Endothelial cell of umbilical vein (primary cell): ENCODE data around the gene MAN2B2.

Experiments
- EZH2 ChIP-seq: IDR thresholded peaks from 2 replicates; pipeline ENCODE4 v1.6.1; 2012; ENCODE audit warnings: borderline replicate concordance, low read depth, mild to moderate bottlenecking, moderate library complexity, low read length, inconsistent platforms; ENCODE audit not compliant: severe bottlenecking
- JUN ChIP-seq: IDR thresholded peaks from 2 replicates; pipeline ENCODE4 v1.6.1; 2011; ENCODE audit warnings: borderline replicate concordance, low read depth; ENCODE audit not compliant: insufficient read length, insufficient read depth
- POLR2A ChIP-seq: IDR thresholded peaks from 2 replicates; pipeline ENCODE4 v1.6.1; 2012; ENCODE audit warnings: low read depth, mild to moderate bottlenecking, control low read depth, low read length
- POLR2AphosphoS5 ChIP-seq: IDR thresholded peaks from 2 replicates; pipeline ENCODE4 v1.6.1; 2012; ENCODE audit warnings: low read depth, mild to moderate bottlenecking, control low read depth, low read length, moderate library complexity; ENCODE audit not compliant: insufficient read depth
- TF ChIP-seq, protein P1 (sequence below), 2 donors: IDR thresholded peaks; 1 replicate in 1 of 2; 2 replicates in 1 of 2; pipeline ENCODE4 v1.5.1; 2011; ENCODE audit warnings: low read length in 2 of 2, mild to moderate bottlenecking in 2 of 2, moderate library complexity in 2 of 2, control low read depth in 1 of 2, inconsistent platforms in 1 of 2, low read depth in 1 of 2; ENCODE audit not compliant: insufficient read depth in 1 of 2; ENCODE audit errors: extremely low read depth in 1 of 2
- TF ChIP-seq, protein P2 (sequence below): IDR thresholded peaks from 2 replicates; pipeline ENCODE4 v1.6.1; 2011; ENCODE audit not compliant: insufficient read depth, insufficient read length

DNA sequence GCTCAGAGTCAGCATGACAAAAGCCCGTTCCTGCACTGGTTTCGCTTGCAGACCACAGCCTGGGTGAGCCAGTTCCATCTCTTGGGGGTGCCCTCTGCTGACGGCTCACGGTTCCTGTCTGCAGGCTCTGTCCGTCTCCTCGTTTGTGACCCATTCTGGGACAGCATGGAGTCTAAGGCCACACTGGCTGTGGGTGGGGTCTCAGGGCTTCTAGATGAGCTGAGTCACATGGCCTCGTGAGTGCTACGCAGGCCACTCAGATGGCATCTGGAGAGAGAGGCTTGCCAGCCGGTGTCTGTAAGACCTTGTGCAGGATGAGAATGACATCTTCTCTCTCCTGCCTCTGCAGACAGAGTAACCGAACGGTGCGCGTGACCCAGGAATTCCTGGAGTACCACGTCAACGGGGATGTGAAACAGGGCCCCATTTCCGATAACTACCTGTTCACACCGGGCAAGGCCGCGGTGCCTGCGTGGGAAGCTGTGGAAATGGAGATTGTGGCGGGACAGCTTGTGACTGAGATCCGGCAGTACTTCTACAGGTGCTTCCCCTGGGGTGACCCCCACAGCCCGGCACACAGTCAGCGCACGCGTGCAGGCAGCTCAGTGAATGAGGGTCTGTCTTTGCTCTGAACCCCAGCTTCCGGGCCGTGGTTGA lies 33.9 kb downstream of the MAN2B2 start:
- TF ChIP-seq, protein P1, sequence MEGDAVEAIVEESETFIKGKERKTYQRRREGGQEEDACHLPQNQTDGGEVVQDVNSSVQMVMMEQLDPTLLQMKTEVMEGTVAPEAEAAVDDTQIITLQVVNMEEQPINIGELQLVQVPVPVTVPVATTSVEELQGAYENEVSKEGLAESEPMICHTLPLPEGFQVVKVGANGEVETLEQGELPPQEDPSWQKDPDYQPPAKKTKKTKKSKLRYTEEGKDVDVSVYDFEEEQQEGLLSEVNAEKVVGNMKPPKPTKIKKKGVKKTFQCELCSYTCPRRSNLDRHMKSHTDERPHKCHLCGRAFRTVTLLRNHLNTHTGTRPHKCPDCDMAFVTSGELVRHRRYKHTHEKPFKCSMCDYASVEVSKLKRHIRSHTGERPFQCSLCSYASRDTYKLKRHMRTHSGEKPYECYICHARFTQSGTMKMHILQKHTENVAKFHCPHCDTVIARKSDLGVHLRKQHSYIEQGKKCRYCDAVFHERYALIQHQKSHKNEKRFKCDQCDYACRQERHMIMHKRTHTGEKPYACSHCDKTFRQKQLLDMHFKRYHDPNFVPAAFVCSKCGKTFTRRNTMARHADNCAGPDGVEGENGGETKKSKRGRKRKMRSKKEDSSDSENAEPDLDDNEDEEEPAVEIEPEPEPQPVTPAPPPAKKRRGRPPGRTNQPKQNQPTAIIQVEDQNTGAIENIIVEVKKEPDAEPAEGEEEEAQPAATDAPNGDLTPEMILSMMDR (IDR thresholded peaks at IDR 0.05; ENCODE audit: extremely low read depth in 1 of 2, insufficient read depth in 1 of 2, low read depth in 1 of 2, low read length in 2 of 2): no peak
- no peak for TF ChIP-seq EZH2
- TF ChIP-seq POLR2A: no peak
- TF ChIP-seq, protein P2, sequence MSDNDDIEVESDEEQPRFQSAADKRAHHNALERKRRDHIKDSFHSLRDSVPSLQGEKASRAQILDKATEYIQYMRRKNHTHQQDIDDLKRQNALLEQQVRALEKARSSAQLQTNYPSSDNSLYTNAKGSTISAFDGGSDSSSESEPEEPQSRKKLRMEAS: no peak
- no peak for TF ChIP-seq JUN
- no peak for TF ChIP-seq POLR2AphosphoS5
